Measurements from ENCODE around the gene ZNF280B.

ZNF280B gene

DNA sequence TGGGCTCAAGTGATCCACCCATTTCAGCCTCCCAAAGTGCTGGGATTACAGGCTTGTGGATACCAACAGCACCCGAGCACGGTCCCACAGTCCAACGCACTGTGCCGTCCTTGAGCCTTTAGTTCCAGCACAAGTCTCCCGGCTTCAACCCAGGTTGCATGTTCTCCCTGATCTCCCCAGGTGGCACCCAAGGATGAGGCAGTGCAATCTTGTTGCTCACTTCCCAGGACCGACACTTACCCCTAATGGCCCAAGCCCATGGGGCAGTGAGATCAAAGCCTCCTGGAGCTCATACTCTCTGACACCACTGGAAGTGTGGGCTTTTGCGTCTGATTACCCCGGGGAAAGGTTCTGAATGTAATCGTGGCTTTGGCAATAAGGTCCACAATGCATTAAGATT, 47.1 kb upstream of the ZNF280B start:
- TF ChIP-seq EZH2 (IDR thresholded peaks at IDR 0.05; ENCODE audit: borderline replicate concordance, low read length), result no peak
- TF ChIP-seq CTCF (IDR thresholded peaks at IDR 0.05; ENCODE audit: low read length), result no peak
- Histone ChIP-seq H3K4me1 (ENCODE audit: insufficient read depth, low read length, severe bottlenecking) (peaks cover 8% of the 10 kb centered on the region), H3K27me3 (ENCODE audit: insufficient read depth, low read length) (no peaks in the 10 kb centered on the region), H3K9ac (ENCODE audit: low read length) (no peak overlapping the region), H2AFZ (ENCODE audit: low read length) (no peak overlapping the region), H3K4me2 (ENCODE audit: low read length) (no peak overlapping the region), H3K79me2 (ENCODE audit: insufficient read depth, low read length) (no peaks in the 10 kb centered on the region), H3K36me3 (ENCODE audit: insufficient read depth, low read length) (peaks cover 33% of the 10 kb centered on the region), H3K9me3 (ENCODE audit: low read length) (no peaks in the 10 kb centered on the region), H3F3A (ENCODE audit: insufficient read depth, low read length) (no peaks in the 10 kb centered on the region), H4K20me1 (ENCODE audit: insufficient read depth, low read length) (no peaks in the 10 kb centered on the region), H3K9me2 (ENCODE audit: low read depth, low read length) (no peaks in the 10 kb centered on the region), H3K27ac (ENCODE audit: low read depth, low read length, poor library complexity, severe bottlenecking) (no peak overlapping the region), H3K4me3 (ENCODE audit: low read depth, low read length, poor library complexity, severe bottlenecking) (no peak overlapping the region)

- Histone ChIP-seq H3K4me1 (ENCODE audit: insufficient read depth, low read length, severe bottlenecking) (peaks cover 6% of the 10 kb centered on the region), H3K27me3 (ENCODE audit: insufficient read depth, low read length) (no peaks in the 10 kb centered on the region), H3K27ac (ENCODE audit: low read depth, low read length, poor library complexity, severe bottlenecking) (no peak overlapping the region), H3K4me3 (ENCODE audit: low read depth, low read length, poor library complexity, severe bottlenecking) (no peak overlapping the region), H3K79me2 (ENCODE audit: insufficient read depth, low read length) (no peaks in the 10 kb centered on the region), H3K9ac (ENCODE audit: low read length) (no peak overlapping the region), H3K9me3 (ENCODE audit: low read length) (no peaks in the 10 kb centered on the region), H4K20me1 (ENCODE audit: insufficient read depth, low read length) (no peaks in the 10 kb centered on the region), H3K4me2 (ENCODE audit: low read length) (no peak overlapping the region), H3F3A (ENCODE audit: insufficient read depth, low read length) (no peaks in the 10 kb centered on the region), H3K9me2 (ENCODE audit: low read depth, low read length) (no peaks in the 10 kb centered on the region), H3K36me3 (ENCODE audit: insufficient read depth, low read length) (peaks cover 41% of the 10 kb centered on the region), H2AFZ (ENCODE audit: low read length) (no peak overlapping the region)
- TF ChIP-seq CTCF (IDR thresholded peaks at IDR 0.05; ENCODE audit: low read length) (no peak), EZH2 (IDR thresholded peaks at IDR 0.05; ENCODE audit: borderline replicate concordance, low read length) (no peak)
Measured at GRCh38 chr22:22554587-22555284, 46.2 kb upstream of the ZNF280B start.

- no peaks in the 10 kb centered on the region for H3K9me2 ChIP-seq (ENCODE audit: low read depth, low read length)
- no peak overlapping the region for H3K4me2 ChIP-seq (ENCODE audit: low read length)
- H4K20me1 ChIP-seq (ENCODE audit: insufficient read depth, low read length), result no peaks in the 10 kb centered on the region
- TF ChIP-seq EZH2 (IDR thresholded peaks at IDR 0.05; ENCODE audit: borderline replicate concordance, low read length) (no peak), CTCF (IDR thresholded peaks at IDR 0.05; ENCODE audit: low read length) (no peak)
- H3K27me3 ChIP-seq (ENCODE audit: insufficient read depth, low read length), result no peaks in the 10 kb centered on the region
- no peaks in the 10 kb centered on the region for H3F3A ChIP-seq (ENCODE audit: insufficient read depth, low read length)
- H3K36me3 ChIP-seq (ENCODE audit: insufficient read depth, low read length), result peaks cover 49% of the 10 kb centered on the region
- H3K79me2 ChIP-seq (ENCODE audit: insufficient read depth, low read length), result no peaks in the 10 kb centered on the region
- H3K9ac ChIP-seq (ENCODE audit: low read length), result no peak overlapping the region
- H3K4me3 ChIP-seq (ENCODE audit: low read depth, low read length, poor library complexity, severe bottlenecking), result no peak overlapping the region
- H3K4me1 ChIP-seq (ENCODE audit: insufficient read depth, low read length, severe bottlenecking), result no peaks in the 10 kb centered on the region
- no peak overlapping the region for H3K27ac ChIP-seq (ENCODE audit: low read depth, low read length, poor library complexity, severe bottlenecking)
- no peak overlapping the region for H2AFZ ChIP-seq (ENCODE audit: low read length)
- H3K9me3 ChIP-seq (ENCODE audit: low read length), result no peaks in the 10 kb centered on the region
Measured at GRCh38 chr22:22553735-22554586, 45.4 kb upstream of the ZNF280B start.

All from OCI-LY1 (cell line).